A549 (cell line): Measurements from ENCODE around the gene ITM2B.

ENCODE experiments used
- EP300 ChIP-seq, 2 experiments: fragments of >200 bp; sonication (Bioruptor Twin); formaldehyde crosslinking; IDR thresholded peaks; 2 replicates in 1 of 2; 3 replicates in 1 of 2; pipeline ENCODE4 v1.6.1; 2016 to 2017
- HDAC2 ChIP-seq: fragments of 200-600 bp; sonication (generic); IDR thresholded peaks from 2 replicates; pipeline ENCODE4 v1.6.1; 2016
- JUN ChIP-seq, 2 experiments: fragments of >200 bp; sonication (Bioruptor Twin); formaldehyde crosslinking; IDR thresholded peaks; 2 replicates in 1 of 2; 3 replicates in 1 of 2; pipeline ENCODE4 v1.6.1; 2016 to 2017
- POLR2A ChIP-seq: IDR thresholded peaks from 2 replicates; pipeline ENCODE4 v1.6.1; 2012; ENCODE audit warnings: mild to moderate bottlenecking, low read length
- RFX5 ChIP-seq: fragments of 450-650 bp; IDR thresholded peaks from 2 replicates; pipeline ENCODE4 v1.7.1; 2014; ENCODE audit warnings: antibody characterized with exemption, mild to moderate bottlenecking, moderate library complexity
- SMC3 ChIP-seq: fragments of >200 bp; sonication (Bioruptor Twin); formaldehyde crosslinking; IDR thresholded peaks from 3 replicates; pipeline ENCODE4 v1.6.1; 2018; ENCODE audit warnings: inconsistent platforms
- ZC3H11A ChIP-seq: fragments of 450-650 bp; IDR thresholded peaks from 2 replicates; pipeline ENCODE4 v1.6.1; 2014; ENCODE audit warnings: antibody characterized with exemption, mild to moderate bottlenecking
- TF ChIP-seq, protein P1 (sequence below): fragments of 450-650 bp; IDR thresholded peaks from 2 replicates; pipeline ENCODE4 v1.6.1; 2014; ENCODE audit warnings: antibody characterized with exemption
- TF ChIP-seq, protein P2 (sequence below): fragments of >200 bp; sonication (Bioruptor Twin); formaldehyde crosslinking; IDR thresholded peaks from 3 replicates; pipeline ENCODE4 v1.5.1; 2016

- TF ChIP-seq, protein P1, sequence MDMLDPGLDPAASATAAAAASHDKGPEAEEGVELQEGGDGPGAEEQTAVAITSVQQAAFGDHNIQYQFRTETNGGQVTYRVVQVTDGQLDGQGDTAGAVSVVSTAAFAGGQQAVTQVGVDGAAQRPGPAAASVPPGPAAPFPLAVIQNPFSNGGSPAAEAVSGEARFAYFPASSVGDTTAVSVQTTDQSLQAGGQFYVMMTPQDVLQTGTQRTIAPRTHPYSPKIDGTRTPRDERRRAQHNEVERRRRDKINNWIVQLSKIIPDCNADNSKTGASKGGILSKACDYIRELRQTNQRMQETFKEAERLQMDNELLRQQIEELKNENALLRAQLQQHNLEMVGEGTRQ, result no peak
- TF ChIP-seq POLR2A, result no peak
- TF ChIP-seq EP300 (IDR thresholded peaks at IDR 0.05), result no peak
- TF ChIP-seq, protein P2, sequence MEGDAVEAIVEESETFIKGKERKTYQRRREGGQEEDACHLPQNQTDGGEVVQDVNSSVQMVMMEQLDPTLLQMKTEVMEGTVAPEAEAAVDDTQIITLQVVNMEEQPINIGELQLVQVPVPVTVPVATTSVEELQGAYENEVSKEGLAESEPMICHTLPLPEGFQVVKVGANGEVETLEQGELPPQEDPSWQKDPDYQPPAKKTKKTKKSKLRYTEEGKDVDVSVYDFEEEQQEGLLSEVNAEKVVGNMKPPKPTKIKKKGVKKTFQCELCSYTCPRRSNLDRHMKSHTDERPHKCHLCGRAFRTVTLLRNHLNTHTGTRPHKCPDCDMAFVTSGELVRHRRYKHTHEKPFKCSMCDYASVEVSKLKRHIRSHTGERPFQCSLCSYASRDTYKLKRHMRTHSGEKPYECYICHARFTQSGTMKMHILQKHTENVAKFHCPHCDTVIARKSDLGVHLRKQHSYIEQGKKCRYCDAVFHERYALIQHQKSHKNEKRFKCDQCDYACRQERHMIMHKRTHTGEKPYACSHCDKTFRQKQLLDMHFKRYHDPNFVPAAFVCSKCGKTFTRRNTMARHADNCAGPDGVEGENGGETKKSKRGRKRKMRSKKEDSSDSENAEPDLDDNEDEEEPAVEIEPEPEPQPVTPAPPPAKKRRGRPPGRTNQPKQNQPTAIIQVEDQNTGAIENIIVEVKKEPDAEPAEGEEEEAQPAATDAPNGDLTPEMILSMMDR, result no peak
- TF ChIP-seq RFX5, result no peak
- no peak for TF ChIP-seq SMC3
- TF ChIP-seq ZC3H11A, result no peak
- no peak for TF ChIP-seq HDAC2
- no peak for TF ChIP-seq JUN (IDR thresholded peaks at IDR 0.05)
Observed at GRCh38 chr13:48311223-48311622, 78.2 kb downstream of the ITM2B start.
